Measurements from ENCODE around the gene RNF111.
"Not testable (repeated sequence)": the region's sequence is repeated elsewhere in the genome, so short reads cannot be mapped to it uniquely, and the experiment has no call there.

The RNF111 gene

DNA sequence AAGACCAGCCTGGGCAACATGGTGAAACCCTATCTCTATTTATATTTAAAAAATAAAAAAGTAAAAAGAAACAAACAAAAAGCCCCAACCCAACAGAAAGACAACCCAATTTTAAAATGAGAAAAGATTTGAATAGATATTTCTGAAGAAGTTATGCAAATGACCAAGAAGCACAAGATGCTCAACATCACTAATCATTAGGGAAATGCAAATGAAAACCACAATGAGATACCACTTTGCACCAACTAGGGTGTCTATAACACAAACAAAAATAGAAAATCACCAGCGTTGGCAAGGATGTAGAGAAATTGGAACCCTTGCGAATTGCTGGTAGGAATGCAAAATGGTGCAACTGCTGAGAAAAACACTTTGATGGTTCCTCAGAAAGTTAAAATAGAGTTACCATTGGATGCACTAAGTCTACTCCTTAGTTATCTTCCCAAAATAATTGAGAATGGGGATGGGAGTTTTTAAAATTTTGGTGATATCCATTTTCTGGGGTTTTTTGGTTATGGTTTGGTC, 71.7 kb downstream of the RNF111 start:
- DNase-seq (ENCODE audit: low spot score) = no peak

DNA sequence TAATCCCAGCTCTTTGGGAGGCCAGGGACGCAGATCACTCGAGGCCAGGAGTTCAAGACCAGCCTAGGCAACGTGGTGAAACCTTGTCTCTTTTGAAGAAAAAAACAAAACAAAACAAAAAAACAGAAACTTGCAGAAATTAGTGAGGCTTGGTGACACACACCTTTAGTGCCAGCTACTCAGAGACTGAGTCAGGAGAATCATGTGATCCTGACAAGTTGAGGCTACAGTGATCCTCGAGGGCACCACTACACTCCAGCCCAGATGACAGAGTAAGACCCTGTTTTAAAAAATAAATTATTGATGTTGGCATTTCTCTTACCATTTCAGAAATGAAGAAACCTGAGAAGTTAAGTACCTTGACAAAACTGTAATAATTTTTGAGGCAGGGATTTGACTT, 72.9 kb downstream of the RNF111 start:
- no peak for DNase-seq (ENCODE audit: low spot score)

DNA sequence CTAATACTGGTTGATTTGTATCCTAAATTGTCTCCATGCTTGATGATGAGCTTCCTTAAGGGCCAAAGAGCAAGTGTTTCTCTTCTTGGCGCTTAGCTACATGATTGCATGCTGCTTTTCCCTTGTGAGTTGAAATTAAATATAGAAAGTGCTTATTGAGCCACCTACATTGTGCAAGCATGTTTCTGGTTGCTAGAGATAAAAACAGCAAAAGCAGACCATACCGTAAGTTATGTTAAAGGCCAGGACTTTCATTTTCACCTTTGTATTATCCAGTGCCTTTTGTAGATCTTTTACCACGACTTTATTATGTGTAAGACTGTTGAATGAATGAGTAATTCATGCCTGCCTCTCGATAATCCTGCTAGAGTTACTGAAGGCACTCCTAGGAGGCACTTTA, 75.6 kb downstream of the RNF111 start:
- no peak for DNase-seq (ENCODE audit: low spot score)

DNA sequence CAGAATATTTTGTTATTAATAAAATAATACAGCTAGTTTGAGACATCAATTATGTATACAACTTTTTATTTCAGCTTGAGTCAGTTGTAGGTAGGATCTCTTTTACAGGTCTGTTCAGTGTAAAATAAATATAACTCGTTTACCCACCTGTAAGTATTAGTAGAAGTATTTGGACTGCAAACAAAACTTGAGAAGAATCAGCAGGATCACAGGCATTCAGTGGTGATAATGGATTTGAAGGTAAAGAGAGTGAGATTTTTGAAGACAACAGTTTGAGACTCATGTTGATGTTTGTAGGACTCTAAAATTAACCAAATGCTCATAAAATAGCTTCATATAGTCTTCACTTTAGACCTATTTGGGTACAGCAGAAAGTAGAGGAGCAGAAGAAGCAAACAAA, 82.0 kb downstream of the RNF111 start:
- DNase-seq (ENCODE audit: low spot score) = no peak

DNA sequence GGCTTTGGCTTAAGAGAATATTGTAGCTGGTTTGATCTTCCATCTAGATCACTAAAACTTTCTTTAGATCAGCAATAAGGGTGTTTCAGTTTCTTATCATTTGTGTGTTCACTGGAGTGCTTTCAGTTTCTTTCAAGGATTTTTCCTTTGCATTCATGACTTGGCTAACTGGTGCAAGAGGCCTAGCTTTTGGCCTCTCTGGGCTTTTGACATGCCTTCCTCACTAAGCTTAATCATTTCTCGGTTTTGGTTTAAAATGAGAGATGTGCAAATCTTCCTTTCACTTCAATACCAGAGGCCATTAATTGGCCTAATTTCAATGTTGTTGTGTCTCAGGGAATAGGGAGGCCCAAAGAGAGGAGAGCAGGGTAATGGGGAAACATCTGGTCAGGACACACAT, 87.1 kb downstream of the RNF111 start:
- DNase-seq (ENCODE audit: low spot score) = no peak

DNA sequence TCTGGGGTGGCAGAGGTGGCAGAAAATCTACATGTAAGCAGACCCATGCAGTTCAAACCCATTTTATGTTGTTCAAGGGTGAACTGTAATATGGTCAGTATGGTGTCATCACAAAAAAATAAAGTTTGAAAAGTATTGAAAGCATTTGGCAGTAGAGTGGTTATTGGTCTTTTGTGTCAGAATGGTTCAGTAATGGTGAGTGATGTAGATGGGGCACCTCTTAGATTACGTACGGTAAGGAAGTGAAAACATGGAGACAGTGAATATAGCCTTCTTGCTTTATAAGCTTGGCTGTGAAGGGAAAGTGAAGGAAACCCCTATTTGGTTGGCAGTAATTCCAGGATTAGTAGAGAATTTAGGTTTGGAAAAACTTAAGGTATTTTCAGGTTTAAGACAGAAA, 100.3 kb downstream of the RNF111 start:
- no peak for DNase-seq (ENCODE audit: low spot score)

DNA sequence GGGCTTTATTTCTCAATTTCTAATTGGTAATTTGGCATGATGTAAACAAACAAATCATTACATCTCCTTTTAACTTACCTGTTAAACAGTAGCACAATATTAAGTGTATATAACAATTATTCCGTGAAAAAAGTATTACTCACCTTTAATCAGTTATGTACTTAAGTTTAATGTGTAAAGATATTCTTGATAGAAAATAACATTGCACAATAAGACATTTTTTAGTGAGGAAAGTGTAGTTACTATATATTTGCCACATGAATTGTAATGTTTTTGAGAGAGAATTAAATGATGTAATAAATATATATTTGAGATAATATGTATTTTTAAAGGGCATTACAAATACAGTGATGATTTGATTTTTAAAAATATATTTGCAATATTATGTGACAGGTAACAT, 106.6 kb downstream of the RNF111 start:
- no peak for DNase-seq (ENCODE audit: low spot score)

DNA sequence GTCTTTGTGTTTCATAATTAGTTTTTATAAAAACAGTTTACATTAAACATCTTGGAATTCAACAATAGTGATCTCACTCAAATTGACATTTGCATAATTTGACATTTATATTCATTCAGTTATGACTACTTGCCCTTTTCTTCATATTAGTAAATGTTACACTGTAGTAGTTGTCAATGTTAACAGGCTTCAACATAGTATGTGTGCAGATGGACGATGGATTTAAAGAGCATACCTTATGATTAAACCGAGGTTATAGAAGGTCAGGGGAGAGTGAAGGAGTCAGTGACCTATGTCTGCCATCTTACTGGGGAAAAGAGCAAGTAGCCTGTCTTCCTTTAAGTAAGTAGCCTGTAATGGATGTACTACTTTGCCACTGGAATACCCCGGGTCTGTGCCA, 109.0 kb downstream of the RNF111 start:
- DNase-seq (ENCODE audit: low spot score) = no peak

DNA sequence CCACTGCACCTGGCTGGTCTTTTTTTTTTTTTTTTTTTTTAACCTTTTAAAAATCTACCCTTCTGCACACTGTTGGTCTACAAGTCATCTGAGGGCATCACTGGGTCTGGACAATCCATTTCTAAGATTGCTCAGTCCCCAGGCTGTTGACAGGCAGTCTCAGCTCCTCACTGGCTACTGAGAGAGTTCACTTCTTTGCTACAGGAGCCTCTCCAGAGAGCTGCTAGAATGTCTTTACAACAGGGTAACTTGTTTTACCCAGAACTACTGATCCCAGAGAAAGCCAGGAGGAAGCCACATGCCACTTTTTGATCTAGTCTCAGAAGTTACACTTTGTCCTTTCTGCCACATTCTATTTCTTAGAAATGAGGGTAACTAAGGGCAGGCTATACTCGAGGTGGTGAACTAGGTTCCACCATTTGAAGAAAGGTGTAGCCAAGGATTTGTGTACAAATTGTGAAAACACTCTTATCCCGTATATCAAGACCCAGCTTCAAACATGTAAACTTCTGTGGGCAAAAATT, 111.8 kb downstream of the RNF111 start:
- DNase-seq (ENCODE audit: low spot score) = no peak

DNA sequence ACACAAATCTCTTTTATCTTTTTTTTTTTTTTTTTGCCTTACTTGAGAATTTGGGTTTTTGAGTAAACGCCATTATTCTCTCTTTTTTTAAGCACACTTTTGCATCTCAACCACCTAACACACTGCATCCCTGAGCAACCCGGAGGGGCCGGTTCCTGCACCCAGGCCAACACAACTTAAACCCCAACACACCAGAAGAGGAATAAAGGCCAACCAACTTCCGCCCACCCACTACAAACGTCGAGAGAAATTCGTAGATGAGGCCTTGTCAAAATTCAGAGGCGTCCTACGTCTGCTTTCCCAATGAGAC, 117.1 kb downstream of the RNF111 start:
- no peak for DNase-seq (ENCODE audit: low spot score)

DNA sequence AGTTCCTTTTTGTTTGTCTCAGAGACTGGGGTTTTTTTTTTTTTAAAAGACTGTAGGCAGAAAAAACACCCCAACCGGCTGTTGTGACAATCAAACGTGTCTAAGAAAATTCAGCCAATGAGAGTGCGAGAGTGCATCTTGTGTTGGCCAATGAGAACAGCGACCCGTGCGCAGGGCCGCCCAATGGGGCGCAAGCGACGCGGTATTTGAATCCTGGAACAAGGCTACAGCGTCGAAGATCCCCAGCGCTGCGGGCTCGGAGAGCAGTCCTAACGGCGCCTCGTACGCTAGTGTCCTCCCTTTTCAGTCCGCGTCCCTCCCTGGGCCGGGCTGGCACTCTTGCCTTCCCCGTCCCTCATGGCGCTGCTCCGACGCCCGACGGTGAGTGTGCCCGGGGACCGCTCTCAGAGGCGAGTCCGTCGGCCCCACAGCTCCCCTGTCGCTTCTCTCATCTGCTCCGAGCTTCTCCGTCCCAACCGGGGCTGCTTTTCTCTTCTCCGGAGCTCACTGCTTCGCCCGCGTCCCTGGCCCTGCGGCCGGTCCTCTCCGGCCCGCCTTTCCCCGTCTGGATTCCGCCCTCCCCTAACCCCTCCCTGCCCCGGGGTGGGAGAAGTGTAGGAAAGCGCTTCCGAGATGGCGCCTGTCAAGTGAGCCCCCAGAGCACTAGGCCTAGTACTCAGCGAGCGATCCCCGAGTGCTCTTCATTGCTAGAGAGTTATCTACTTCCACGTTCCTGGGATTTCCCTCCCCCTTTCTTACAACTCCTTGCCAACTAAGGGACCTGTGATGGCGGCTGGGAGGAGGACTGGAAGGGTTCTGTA, 117.7 kb downstream of the RNF111 start, which contains the start of gene CCNB2:
CCNB2 (plus strand) TSS at position 235 of the 821 bp plus-strand sequence; CDS start at position 358, 123 bp downstream.
- peak; percentile 95 for DNase-seq (ENCODE audit: low spot score)

DNA sequence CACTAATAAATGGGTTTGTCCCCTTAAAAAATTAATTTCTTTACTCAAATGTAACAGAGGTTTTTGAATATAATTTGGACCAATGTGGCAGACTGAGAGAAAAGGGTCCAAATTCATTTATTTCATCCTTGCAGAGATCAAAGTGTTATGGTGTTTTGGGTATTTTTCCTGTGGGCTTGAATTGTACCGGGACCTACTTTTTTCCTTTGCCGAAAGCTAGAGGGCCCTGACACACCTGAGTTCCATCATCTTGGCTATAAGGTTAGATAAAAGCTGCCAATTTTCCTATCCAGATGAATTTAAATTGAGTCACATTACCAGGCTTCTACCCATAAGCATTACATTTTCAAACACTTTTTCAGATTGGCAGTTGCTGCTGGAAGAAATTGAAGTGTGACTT, 118.4 kb downstream of the RNF111 start:
- DNase-seq (ENCODE audit: low spot score) = no peak

DNA sequence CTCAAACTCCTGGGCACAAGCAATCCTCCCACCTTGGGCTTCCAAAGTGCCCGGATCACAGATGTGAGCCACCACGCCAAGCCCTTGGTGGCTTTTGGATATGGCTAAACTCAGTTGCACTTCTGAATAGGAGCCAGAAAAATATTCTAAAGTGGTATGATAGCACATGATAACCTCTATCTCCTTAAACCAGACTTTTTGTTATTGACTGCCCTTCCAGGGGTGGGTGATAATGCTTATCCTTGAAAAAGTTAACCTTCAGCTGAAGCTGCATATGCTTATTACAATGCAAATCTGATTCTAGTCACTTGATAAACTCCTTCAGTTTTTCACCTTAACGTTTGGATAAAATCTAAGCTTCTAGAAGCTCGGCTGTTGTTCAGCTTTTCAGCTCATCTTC, 123.8 kb downstream of the RNF111 start:
- DNase-seq (ENCODE audit: low spot score) = no peak

DNA sequence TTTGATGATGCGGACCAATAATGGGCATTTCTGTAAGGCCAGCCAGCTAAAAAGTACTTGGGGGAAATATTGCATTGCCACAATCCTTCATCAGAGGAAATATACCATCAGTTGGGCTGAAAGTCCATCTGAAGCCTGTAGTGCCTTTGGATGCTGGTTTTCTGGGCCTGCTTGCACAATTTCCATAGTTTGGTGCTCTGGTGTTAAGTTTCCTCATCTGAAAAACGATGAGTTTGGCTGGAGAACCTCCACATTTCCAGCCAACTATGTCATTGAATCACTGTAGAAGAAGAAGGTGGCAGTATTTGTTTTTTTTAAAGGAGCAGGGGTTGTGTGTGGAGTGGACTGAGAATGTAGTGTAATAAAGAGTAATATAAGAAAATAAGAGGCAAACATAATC, 127.6 kb downstream of the RNF111 start:
- DNase-seq (ENCODE audit: low spot score) = no peak

DNA sequence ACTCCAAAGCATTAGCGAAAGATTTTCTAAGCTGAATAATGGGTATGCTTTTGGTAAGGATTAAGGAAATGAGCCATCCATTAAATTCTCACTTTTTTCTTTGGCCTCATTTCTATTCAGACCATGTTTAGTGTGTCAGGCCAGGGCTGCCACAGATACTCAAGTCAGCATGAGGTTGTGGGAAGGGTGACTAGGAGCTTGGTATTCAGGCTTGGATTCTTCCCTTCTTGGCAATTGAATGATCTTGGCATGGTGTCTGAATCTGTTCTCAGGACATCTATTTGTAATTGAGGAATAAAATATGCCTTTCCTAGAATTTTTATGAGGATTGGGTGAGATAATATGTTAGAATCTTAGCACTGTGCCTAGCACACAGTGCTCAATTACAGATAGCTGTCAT, 128.7 kb downstream of the RNF111 start:
- DNase-seq (ENCODE audit: low spot score) = no peak

DNA sequence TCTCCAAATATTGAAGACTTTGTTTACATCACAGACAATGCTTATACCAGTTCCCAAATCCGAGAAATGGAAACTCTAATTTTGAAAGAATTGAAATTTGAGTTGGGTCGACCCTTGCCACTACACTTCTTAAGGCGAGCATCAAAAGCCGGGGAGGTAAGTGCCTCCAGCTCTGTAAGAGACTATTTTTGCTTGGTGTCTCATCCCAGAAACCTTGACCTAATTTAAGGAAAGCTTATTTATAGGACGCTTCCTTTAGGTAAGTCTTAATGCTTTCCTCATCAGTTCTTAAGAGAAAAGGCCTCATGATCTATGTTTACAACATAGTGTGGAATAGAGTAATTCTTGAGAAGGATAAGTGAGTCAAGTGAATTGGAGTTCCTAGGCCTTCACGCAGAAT, 129.3 kb downstream of the RNF111 start:
- DNase-seq (ENCODE audit: low spot score) = no peak

DNA sequence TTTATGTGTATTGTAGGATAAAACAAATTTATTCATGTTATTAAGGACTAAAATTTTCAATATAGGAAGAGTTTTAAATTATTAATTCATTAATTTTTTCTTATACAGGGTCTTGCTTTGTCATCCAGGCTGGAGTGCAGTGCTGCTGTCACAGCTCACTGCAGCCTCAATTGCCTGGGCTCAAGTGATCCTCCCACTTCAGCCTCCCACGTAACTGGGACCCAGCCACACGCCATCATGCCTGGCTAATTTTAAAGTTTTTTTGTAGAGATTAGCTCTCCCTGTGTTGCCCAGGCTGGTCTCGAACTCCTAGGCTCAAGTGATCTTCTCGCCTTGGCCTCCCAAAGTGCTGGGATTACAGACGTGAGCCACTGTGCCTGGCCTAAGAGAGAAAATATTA, 132.2 kb downstream of the RNF111 start:
- no peak for DNase-seq (ENCODE audit: low spot score)

DNA sequence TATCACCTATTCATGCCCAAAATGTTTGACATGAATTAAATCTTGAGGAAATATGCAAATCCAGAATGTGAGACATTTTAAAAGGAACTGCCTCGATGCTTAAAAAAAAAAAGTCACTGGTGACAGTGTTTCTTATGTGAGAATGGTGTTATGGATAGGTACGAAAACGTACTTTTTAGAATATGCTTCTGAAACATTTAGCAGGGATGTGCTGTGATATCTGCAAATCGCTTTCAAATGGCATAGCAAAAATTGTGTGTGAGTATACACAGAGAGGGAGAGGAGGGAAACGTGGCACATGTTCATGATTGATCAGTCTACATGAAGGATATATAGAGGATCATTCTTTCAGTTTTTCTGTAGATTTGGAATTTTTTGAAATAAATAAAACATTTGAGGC, 133.5 kb downstream of the RNF111 start:
- no peak for DNase-seq (ENCODE audit: low spot score)

DNA sequence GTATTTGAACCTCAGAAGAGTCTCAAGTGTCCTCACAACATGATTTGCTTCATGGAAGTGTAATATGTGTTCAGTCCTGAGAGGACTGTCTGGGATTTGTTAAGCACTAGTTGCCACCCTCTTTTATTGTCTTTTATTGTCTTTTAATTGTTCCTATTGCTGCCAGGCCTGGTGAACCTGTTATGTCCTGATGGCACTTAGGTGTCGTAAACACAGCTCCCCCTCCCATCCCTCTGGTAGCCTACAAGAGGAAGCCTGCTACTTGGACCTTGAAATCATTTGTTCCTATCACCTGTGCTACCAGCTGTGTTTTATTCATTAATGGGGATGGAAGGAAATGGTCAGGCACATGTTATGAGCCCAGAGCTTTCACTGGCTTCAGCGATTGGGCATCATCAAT, 136.8 kb downstream of the RNF111 start:
- no peak for DNase-seq (ENCODE audit: low spot score)

DNA sequence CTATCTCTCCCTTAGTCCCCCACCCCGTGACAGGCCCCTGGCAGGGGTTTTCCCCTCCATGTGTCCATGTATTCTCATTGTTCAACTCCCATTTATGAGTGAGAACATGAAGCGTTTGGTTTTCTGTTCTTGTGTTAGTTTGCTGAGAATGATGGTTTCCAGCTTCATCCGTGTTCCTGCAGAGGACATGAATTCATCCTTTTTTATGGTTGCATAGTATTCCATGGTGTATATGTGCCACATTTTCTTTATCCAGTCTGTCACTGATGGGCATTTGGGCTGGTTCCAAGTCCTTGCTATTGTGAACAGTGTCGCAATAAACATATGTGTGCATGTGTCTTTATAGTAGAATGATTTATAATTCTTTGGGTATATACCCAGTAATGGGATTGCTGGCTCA, 138.2 kb downstream of the RNF111 start:
- DNase-seq (ENCODE audit: low spot score) = not testable (repeated sequence)

DNA sequence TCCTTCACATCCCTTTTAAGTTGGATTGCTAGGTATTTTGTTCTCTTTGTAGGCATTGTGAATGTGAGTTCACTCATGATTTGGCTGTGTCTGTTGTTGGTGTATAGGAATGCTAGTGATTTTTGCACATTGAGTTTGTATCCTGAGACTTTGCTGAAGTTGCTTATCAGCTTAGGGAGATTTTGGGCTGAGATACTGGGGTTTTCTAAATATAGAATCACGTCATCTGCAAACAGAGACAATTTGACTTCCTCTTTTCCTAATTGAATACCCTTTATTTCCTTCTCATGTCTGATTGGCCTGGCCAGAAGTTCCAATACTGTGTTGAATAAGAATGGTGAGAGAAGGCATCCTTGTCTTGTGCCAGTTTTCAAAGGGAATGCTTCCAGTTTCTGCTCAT, 139.8 kb downstream of the RNF111 start:
- DNase-seq (ENCODE audit: low spot score) = not testable (repeated sequence)

DNA sequence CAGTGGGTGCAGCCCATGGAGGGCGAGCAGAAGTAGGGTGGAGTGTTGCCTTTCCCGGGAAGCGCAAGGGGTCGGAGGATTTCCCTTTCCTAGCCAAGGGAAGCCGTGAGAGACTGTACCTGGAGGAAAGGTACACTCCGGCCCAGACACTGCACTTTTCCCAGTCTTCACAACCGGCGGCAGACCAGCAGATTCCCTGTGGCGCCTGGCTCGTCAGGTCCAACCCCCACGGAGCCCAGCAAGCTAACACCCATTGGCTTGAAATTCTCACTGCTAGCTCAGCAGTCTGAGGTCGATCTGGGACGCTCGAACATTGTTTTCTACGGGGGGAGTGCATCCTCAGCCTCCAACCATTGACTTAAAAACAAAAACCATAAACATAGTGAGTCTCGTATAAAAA, 144.0 kb downstream of the RNF111 start:
- DNase-seq (ENCODE audit: low spot score) = no peak

DNA sequence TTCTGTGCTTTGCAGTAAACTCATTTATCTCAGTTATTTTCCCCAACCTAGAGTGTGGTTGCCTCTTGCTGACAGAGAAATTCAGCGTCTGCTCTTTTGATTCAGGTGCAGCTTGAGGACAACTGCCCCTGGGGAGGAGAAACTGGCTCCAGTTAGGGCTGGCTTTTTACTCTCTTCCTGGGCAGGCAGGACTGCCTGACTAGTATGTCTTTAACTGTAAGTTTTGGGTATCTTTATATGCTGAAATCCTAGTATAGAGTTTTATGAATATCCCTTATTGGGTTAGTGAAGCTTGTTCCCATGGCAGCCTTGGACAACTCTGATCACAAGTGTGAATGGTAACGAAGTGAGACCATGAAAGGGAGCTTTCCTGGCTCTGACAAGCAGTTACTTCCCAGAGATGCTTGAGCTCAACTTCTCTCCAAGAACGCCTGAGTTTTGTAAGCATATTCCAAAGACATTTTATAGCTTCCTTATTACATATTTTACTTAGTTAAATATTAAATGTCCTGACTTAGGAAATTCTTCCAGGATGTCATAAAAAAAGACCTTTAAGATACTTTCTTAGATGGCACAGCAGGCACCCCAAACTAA, 144.6 kb downstream of the RNF111 start:
- no peak for DNase-seq (ENCODE audit: low spot score)
